ENCODE measurements around the gene GPAT2.
"Not testable (repeated sequence)": the region's sequence is repeated elsewhere in the genome, so short reads cannot be mapped to it uniquely, and the experiment has no call there.

The GPAT2 gene

GRCh38 chr2:96022701-96023447 lies 11.8 kb downstream of the GPAT2 start:
- not testable (repeated sequence) for DNase-seq

GRCh38 chr2:96022126-96022525 lies 12.6 kb downstream of the GPAT2 start:
- DNase-seq = not testable (repeated sequence)

GRCh38 chr2:96021142-96021541 lies 13.6 kb downstream of the GPAT2 start:
- not testable (repeated sequence) for DNase-seq

- DNase-seq = not testable (repeated sequence)
These were observed 14.7 kb downstream of the GPAT2 start for GRCh38 chr2:96019909-96020590.

- DNase-seq = not testable (repeated sequence)
These were observed 18.4 kb downstream of the GPAT2 start for GRCh38 chr2:96016321-96016720.

GRCh38 chr2:96012792-96013264 lies 21.9 kb downstream of the GPAT2 start:
- not testable (repeated sequence) for DNase-seq

- not testable (repeated sequence) for DNase-seq
These were observed 22.5 kb downstream of the GPAT2 start for GRCh38 chr2:96012086-96012791.

GRCh38 chr2:96011129-96011455 lies 23.6 kb downstream of the GPAT2 start:
- DNase-seq = not testable (repeated sequence)

GRCh38 chr2:96010320-96011128 lies 24.2 kb downstream of the GPAT2 start:
- DNase-seq = not testable (repeated sequence)

- DNase-seq = not testable (repeated sequence)
These were observed 24.9 kb downstream of the GPAT2 start for GRCh38 chr2:96009833-96010232.

GRCh38 chr2:96008051-96008450 lies 26.7 kb downstream of the GPAT2 start:
- not testable (repeated sequence) for DNase-seq

- not testable (repeated sequence) for DNase-seq
These were observed 28.5 kb downstream of the GPAT2 start for GRCh38 chr2:96006248-96006647.

GRCh38 chr2:95992520-95993272 lies 42.0 kb downstream of the GPAT2 start:
- DNase-seq = not testable (repeated sequence)

- not testable (repeated sequence) for DNase-seq
These were observed 42.6 kb downstream of the GPAT2 start for GRCh38 chr2:95992102-95992501.

GRCh38 chr2:95991351-95992094 lies 43.2 kb downstream of the GPAT2 start, which contains the start of gene ANKRD36C:
TSS of gene ANKRD36C (minus strand) at chr2:95991824. CDS start at chr2:95991708, 116 bp downstream.
- not testable (repeated sequence) for DNase-seq

GRCh38 chr2:95990884-95991283 lies 43.8 kb downstream of the GPAT2 start:
- DNase-seq = not testable (repeated sequence)

Data from NCI-H2171 treated with DMSO at 0.1 percent for 48 hours (cell line).